Gastrocnemius medialis (tissue), 4 donors: ENCODE results near the gene FGD5. TPM values are rescaled to one million over a fixed set of nuclear protein-coding genes. Genes with fewer than 3 reads are reported as not detected.

Experiments
- ATAC-seq, 2 donors: fragments of 150-250 bp; one replicate each; pipeline ENCODE4 v1.9.1; 2016
- DNase-seq, 2 donors: peaks; one replicate each; pipeline ENCODE4 v3.0.0-alpha.2; 2019
- H3K27ac ChIP-seq, 4 donors: fragments of 200-600 bp; sonication (generic); 1 replicate in 1 of 4; 2 replicates in 3 of 4; pipeline ENCODE4 v1.5.1; 2016 to 2018; ENCODE audit warnings: mild to moderate bottlenecking in 2 of 4, moderate library complexity in 1 of 4
- H3K27me3 ChIP-seq, 3 donors: fragments of 200-600 bp; sonication (generic) in 2 of 3; 1 replicate in 1 of 3; 2 replicates in 2 of 3; pipeline versions ENCODE4 v1.5.1 to v1.6.0; 2016 to 2019; ENCODE audit warnings: mild to moderate bottlenecking in 1 of 3, moderate library complexity in 1 of 3
- H3K36me3 ChIP-seq, 2 donors: fragments of 200-600 bp; sonication (generic) in 1 of 2; one replicate each; pipeline ENCODE4 v1.5.1; 2017 to 2018
- H3K4me1 ChIP-seq, 2 donors: fragments of 200-600 bp; sonication (generic) in 1 of 2; one replicate each; pipeline ENCODE4 v1.5.1; 2016 to 2017; ENCODE audit warnings: mild to moderate bottlenecking in 2 of 2
- H3K4me3 ChIP-seq, 4 donors: fragments of 200-600 bp; sonication (generic) in 3 of 4; 1 replicate in 1 of 4; 2 replicates in 3 of 4; pipeline ENCODE4 v1.5.1; 2016 to 2019; ENCODE audit warnings: mild to moderate bottlenecking in 2 of 4
- H3K9me3 ChIP-seq, 3 donors: fragments of 200-600 bp; sonication (generic) in 2 of 3; 1 replicate in 1 of 3; 2 replicates in 2 of 3; pipeline ENCODE4 v1.5.1; 2016 to 2019
- CTCF ChIP-seq, 5 experiments: fragments of 450-650 bp in 3 of 5; fragments of 200-600 bp in 2 of 5; sonication (generic) in 2 of 5; IDR thresholded peaks in 4 of 5; conservative IDR thresholded peaks in 1 of 5; 1 replicate in 4 of 5; 2 replicates in 1 of 5; pipeline ENCODE4 v1.5.1; 2016 to 2019; ENCODE audit warnings: antibody characterized with exemption in 5 of 5, mild to moderate bottlenecking in 3 of 5, moderate library complexity in 3 of 5
- POLR2A ChIP-seq, 2 donors: fragments of 450-650 bp; IDR thresholded peaks; one replicate each; pipeline ENCODE4 v1.6.1; 2017; ENCODE audit warnings: antibody characterized with exemption in 2 of 2, mild to moderate bottlenecking in 2 of 2, moderate library complexity in 2 of 2
- in situ Hi-C, 4 donors: fragments of 200-750 bp; cut with MboI; loops; one replicate each; pipeline versions ENCODE4 v1.15.0 to v1.8.0; 2017; ENCODE audit warnings: low sequenced_read_pairs in 4 of 4
- intact Hi-C: fragments of 100-400 bp; cut with DNase I; formaldehyde crosslinking; loops from one replicate; pipeline ENCODE4 v1.15.1; 2023; ENCODE audit warnings: low total_unique reads
- total RNA-seq, 4 donors: library from RNA; depleted of rRNA; stranded (reverse); fragments of >200 nt; gene quantifications; one replicate each; pipeline versions ENCODE4 v1.1.0 to v1.2.3, GENCODE V29; 2016

The FGD5 gene
- total RNA-seq, 4 donors from 2014 or later = 4.4 to 8.4 (median 5.2) TPM

- in situ Hi-C loops (no loop called here), intact Hi-C loops (no loop called here)
- H3K4me1 ChIP-seq = peaks cover 0 to 6% of the 10 kb centered on the region in 2 donors
- TF ChIP-seq POLR2A (IDR thresholded peaks at IDR 0.05) = no peak
- ATAC-seq (peak; percentile 26 to 61), DNase-seq (no peak)
- H3K27ac ChIP-seq = peak overlapping the region; percentile 29 to 71 (median 58)
- H3K27me3 ChIP-seq = peaks cover 0 to 5% (median 3%) of the 10 kb centered on the region in 3 donors
- no peaks in the 10 kb centered on the region for H3K36me3 ChIP-seq
- H3K9me3 ChIP-seq = no peaks in the 10 kb centered on the region
- no peak overlapping the region for H3K4me3 ChIP-seq
Observed at GRCh38 chr3:14803981-14804834, 14.6 kb upstream of the FGD5 start.

GRCh38 chr3:14804835-14805780, 13.7 kb upstream of the FGD5 start:
- H3K27ac ChIP-seq = peak overlapping the region in 3 of 4 donors; percentile 57 to 71 (median 59)

GRCh38 chr3:14805961-14806537, 12.7 kb upstream of the FGD5 start:
- H3K4me3 ChIP-seq = no peak overlapping the region
- no peak overlapping the region for H3K27ac ChIP-seq
- TF ChIP-seq POLR2A (IDR thresholded peaks at IDR 0.05) (no peak), CTCF (IDR thresholded peaks at IDR 0.05 in 4 of 5, conservative IDR thresholded peaks at IDR 0.05 in 1 of 5) (no peak)
- H3K9me3 ChIP-seq = no peaks in the 10 kb centered on the region
- DNase-seq (no peak), ATAC-seq (no peak)
- H3K27me3 ChIP-seq = peaks cover 9 to 15% (median 10%) of the 10 kb centered on the region in 3 donors
- H3K36me3 ChIP-seq = no peaks in the 10 kb centered on the region
- peaks cover 0 to 12% of the 10 kb centered on the region in 2 donors for H3K4me1 ChIP-seq
- intact Hi-C loops = no loop called here
- in situ Hi-C loops = no loop called here

More at GRCh38 chr3:14804835-14805780, 13.7 kb upstream of the FGD5 start:
- H3K4me1 ChIP-seq = peaks cover 0 to 12% of the 10 kb centered on the region in 2 donors
- in situ Hi-C loops (no loop called here), intact Hi-C loops (no loop called here)
- no peak for DNase-seq
- peaks cover 5 to 12% (median 7%) of the 10 kb centered on the region in 3 donors for H3K27me3 ChIP-seq
- TF ChIP-seq POLR2A (IDR thresholded peaks at IDR 0.05) = no peak
- TF ChIP-seq CTCF (IDR thresholded peaks at IDR 0.05 in 4 of 5, conservative IDR thresholded peaks at IDR 0.05 in 1 of 5) = no peak
- no peak overlapping the region for H3K4me3 ChIP-seq
- no peaks in the 10 kb centered on the region for H3K9me3 ChIP-seq
- ATAC-seq = no peak
- H3K36me3 ChIP-seq = no peaks in the 10 kb centered on the region

GRCh38 chr3:14806641-14807263, 12.0 kb upstream of the FGD5 start:
- H3K4me1 ChIP-seq = peaks cover 0 to 12% of the 10 kb centered on the region in 2 donors
- H3K9me3 ChIP-seq = no peaks in the 10 kb centered on the region
- intact Hi-C loops = no loop called here
- H3K4me3 ChIP-seq = no peak overlapping the region
- TF ChIP-seq POLR2A (IDR thresholded peaks at IDR 0.05) (no peak), CTCF (IDR thresholded peaks at IDR 0.05 in 4 of 5, conservative IDR thresholded peaks at IDR 0.05 in 1 of 5) (no peak)
- DNase-seq (no peak), ATAC-seq (no peak)
- no peaks in the 10 kb centered on the region for H3K36me3 ChIP-seq
- H3K27me3 ChIP-seq = peaks cover 16 to 19% (median 16%) of the 10 kb centered on the region in 3 donors
- in situ Hi-C loops = no loop called here
- peak overlapping the region in 1 of 4 donors; percentile 22 for H3K27ac ChIP-seq
